D721Med (cell line): ENCODE measurements around the gene FAM187B.
"Not testable (repeated sequence)": the region's sequence is repeated elsewhere in the genome, so short reads cannot be mapped to it uniquely, and the experiment has no call there.

Experiments
- DNase-seq: peaks from one replicate; pipeline ENCODE4 v3.0.0; 2011; ENCODE audit warnings: low spot score; ENCODE audit not compliant: insufficient read length
- FAIRE-seq: peaks from 2 replicates; lab custom pipeline; 2011; peaks lifted over from hg19 to GRCh38; lab: Jason Lieb, UNC
- TF ChIP-seq, protein P1 (sequence below): IDR thresholded peaks from 2 replicates; pipeline ENCODE4 v1.5.1; 2012; ENCODE audit warnings: mild to moderate bottlenecking, control low read depth; ENCODE audit not compliant: insufficient read depth; ENCODE audit errors: missing control alignments

The FAM187B gene

DNA sequence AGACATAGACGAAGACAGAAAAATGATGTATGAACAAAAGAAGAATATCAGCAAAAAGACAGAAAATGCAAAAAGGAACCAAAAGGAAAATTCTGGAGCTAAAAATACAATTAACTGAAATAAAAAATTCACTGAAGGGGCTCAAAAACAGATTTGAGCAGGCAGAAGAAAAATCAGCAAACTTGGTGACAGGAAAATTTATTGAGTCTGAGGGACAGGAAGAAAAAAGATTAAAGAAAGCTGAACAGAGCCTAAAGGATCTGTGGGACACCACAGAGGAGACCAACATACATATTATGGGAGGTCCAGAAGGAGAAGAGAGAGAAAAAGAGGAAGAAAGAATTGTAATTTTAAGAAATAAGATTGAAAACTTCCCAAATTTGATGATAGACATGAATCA lies 12.9 kb upstream of the FAM187B start:
- TF ChIP-seq, protein P1, sequence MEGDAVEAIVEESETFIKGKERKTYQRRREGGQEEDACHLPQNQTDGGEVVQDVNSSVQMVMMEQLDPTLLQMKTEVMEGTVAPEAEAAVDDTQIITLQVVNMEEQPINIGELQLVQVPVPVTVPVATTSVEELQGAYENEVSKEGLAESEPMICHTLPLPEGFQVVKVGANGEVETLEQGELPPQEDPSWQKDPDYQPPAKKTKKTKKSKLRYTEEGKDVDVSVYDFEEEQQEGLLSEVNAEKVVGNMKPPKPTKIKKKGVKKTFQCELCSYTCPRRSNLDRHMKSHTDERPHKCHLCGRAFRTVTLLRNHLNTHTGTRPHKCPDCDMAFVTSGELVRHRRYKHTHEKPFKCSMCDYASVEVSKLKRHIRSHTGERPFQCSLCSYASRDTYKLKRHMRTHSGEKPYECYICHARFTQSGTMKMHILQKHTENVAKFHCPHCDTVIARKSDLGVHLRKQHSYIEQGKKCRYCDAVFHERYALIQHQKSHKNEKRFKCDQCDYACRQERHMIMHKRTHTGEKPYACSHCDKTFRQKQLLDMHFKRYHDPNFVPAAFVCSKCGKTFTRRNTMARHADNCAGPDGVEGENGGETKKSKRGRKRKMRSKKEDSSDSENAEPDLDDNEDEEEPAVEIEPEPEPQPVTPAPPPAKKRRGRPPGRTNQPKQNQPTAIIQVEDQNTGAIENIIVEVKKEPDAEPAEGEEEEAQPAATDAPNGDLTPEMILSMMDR, result no peak
- FAIRE-seq, result no peak
- DNase-seq, result no peak

DNA sequence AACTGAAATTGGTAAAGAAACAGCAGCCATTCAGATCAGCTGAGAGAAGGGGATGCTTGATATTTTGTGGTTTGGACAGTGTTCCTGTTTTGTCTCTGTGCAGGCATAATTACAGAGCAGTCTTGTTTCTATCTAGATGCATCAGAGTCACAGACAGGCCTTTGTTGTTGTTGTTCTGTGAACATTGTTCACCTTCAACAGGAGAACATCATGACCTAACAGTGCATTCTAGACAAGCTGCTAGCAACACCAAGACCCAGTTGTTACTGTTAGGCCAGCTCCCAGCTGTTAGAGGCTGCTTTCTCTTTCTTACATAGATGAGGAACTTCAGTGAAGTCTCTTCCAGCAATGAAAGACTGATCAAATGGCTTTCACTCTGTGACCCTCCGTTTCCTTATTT lies 11.8 kb upstream of the FAM187B start:
- TF ChIP-seq, protein P1, result no peak
- FAIRE-seq, result no peak
- DNase-seq, result no peak

DNA sequence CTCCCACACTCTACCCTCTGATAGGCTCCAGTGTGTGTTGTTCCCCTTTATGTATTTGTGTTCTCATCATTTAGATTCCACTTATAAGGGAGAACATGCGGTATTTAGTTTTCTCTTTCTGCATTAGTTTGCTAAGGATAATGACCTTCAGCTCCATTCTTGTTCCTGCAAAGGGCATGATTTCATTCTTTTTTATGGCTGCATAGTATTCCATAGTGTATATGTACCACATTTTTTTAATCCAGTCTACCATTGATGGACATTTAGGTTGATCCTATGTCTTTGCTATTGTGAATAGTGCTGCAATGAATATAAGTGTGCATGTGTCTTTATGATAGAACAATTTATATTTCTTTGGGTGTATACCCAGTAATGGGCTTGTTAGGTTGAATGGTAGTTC lies 11.1 kb upstream of the FAM187B start:
- DNase-seq, FAIRE-seq: not testable (repeated sequence)

DNA sequence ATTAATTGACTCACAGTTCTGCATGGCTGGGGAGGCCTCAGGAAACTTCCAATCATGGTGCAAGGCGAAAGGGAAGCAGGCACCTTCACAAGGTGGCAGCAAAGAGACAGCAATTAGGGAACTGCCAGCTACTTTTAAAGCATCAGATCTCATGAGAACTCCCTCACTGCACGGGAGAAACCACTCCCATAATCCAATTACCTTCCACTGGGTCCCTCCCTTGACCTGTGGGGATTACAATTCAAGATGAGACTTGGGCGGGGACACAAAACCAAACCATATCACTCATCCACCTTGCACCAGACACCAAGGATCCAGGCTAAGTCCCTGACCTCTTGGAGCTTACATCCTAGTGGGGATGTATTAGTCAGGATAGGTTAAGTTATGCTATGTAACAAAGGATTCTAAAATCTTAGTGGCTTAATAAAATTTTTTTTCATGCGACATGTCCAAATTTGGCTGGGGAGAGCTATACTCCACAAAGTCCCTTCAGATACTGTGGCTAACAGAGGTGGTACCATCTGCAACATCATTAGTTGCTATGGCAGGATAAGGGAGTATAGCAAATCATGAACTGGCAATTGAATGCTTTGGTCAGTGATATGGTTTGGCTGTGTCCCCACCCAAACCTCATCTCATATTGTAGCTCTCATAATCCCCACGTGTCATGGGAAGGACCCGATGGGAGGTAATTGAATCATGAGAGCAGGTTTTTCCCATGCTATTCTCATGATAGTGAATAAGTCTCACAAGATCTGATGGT lies 8.3 kb upstream of the FAM187B start:
- FAIRE-seq, result no peak
- DNase-seq, result no peak
- TF ChIP-seq, protein P1, result no peak

DNA sequence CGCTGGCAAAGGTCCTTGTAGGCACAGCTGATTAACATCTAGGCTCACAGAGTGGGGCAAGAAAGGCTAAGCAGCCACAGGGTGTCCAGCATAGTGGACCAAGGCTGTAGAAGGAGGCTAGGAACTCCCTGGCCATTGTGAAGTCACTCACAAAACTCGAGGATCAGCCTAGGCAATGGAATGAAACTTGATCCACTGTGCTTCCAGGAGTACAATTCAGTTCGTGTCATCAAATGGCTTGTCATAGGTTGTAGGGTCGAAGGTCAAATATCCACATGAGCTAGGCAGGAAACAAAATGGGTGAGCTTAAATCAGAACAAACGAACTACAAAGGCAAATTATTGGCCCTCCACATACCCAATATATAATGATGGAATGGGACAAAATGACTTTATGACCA lies 4.4 kb upstream of the FAM187B start:
- no peak for DNase-seq
- TF ChIP-seq, protein P1, result no peak
- no peak for FAIRE-seq

DNA sequence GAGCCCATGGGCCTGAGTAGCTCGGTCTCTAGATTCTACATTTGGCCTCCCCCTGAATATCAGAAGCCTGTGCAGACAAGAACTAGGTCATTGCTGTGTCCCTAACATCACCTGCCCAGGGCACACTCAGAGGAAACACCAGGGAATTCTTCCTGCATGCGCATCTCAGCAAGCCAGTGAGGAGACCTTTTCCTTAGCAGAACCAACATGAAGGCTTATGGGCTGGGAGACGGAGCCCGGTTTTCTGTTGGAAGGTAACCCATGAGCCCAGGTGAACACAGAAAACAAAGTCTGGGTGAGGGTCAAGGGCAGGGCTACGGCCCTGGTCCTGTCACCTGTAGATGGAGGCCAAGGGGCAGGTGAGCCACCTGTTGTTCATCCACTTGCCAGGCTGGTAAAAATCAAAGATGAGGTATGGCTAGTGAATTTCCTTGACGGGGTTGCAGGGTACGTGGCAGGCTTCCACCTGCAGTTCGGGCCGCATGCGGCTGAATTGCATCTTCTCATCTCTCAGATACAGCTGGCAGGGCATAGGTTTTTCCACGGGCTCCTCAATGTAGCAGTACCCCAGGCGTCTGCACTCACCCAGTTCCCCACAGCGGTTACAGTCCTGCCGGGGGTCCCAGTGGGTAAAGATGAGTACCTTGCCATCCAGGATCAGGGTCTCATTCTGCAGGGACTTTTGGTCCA lies 3.6 kb upstream of the FAM187B start:
- TF ChIP-seq, protein P1, result no peak
- no peak for FAIRE-seq

DNA sequence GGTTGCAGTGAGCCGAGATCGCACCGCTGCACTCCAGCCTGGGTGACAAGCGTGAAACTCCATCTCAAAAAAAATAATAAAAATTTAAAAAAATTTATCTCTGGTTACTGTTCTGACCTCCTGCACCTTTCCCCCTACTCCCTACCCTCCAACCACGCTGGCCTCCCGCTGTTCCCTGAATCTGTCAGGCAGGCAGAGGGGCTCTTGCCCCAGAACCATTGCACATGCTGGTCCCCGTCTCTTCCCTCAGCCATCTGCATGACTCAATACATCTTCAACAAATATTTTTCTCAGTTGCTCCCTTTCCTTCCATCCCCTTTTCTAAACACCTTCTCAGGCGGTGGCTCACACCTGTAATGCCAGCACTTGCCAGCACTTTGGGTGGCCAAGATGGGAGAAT lies 1.1 kb upstream of the FAM187B start:
- FAIRE-seq, result no peak

More for the DNA sequence above, 3.6 kb upstream of the FAM187B start:
- no peak for DNase-seq

More for the DNA sequence above, 1.1 kb upstream of the FAM187B start:
- TF ChIP-seq, protein P1, result no peak
- DNase-seq, result no peak
